ENCODE results near the gene CEBPA. TPM values are rescaled to one million over a fixed set of nuclear protein-coding genes. Genes with fewer than 3 reads are reported as not detected.

The CEBPA gene
- total and polyA plus RNA-seq, 10 of the 15 experiments (the other 5 are each of a cell fraction or from before 2014, with no cell fraction given): 0.04 to 0.36 (median 0.13) TPM; not detected in 4

DNA sequence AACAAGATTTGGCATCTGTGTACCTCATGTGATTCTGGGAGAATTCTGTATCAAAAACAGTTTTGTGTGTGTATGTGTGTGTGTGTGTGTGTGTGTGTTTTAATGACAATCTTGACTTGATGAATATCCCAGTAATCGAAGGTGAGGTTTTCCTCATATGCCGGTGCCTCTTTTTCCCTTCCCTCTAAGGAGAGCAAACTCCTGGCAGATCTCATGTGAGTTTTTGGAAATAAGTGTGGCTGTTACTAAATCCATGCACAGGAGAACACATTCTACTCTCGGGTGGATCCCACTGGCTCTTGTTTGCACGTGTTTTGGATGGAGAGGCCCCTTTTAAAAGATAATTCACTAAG, 42.2 kb upstream of the CEBPA start:
- H3K4me2 ChIP-seq (ENCODE audit: control insufficient read depth, insufficient read depth): no peak overlapping the region
- ATAC-seq: no peak
- no peaks in the 10 kb centered on the region for H3K27me3 ChIP-seq (replicated peaks in 1 of 2; ENCODE audit: control insufficient read depth in 2 of 2, insufficient read depth in 2 of 2, low read length in 1 of 2)
- 38% methylated on average over 4 of the region's 4 CpGs for WGBS (ENCODE audit: insufficient coverage, insufficient replicate concordance, low lambda C conversion rate, missing lambda C conversion rate)
- no peak for DNase-seq (ENCODE audit: low read depth, low spot score)
- H3K36me3 ChIP-seq (ENCODE audit: control insufficient read depth in 2 of 2, insufficient read depth in 2 of 2, low read length in 1 of 2): no peaks in the 10 kb centered on the region
- in situ Hi-C loops (cut with MboI) (no loop called here), intact Hi-C loops (cut with micrococcal nuclease; ENCODE audit: unreplicated experiment) (no loop called here)
- ChIA-PET CTCF (interaction anchor here (1.0 kb wide), 1 partner anchor 34 kb away, joined by 3 read pairs; no protein-coding TSS in a partner anchor), SMC1A (ENCODE audit: uncharacterized antibody, unreplicated experiment) (no interaction called here), POLR2A (no interaction called here), RAD21 (ENCODE audit: unreplicated experiment) (no interaction called here)
- no peak overlapping the region for H2AFZ ChIP-seq (ENCODE audit: control insufficient read depth, low read depth, low read length)
- no peak for TF ChIP-seq CREM (IDR thresholded peaks at IDR 0.05; ENCODE audit: low read depth)
- TF ChIP-seq PBX3 (IDR thresholded peaks at IDR 0.05; ENCODE audit: insufficient replicate concordance, low read depth, low read length): no peak
- TF ChIP-seq ESRRA (IDR thresholded peaks at IDR 0.05; ENCODE audit: low read length): no peak
- TF ChIP-seq ZNF217 (IDR thresholded peaks at IDR 0.05): no peak
- TF ChIP-seq MAX (IDR thresholded peaks at IDR 0.05; ENCODE audit: low read depth, low read length): no peak
- no peak for TF ChIP-seq ZBED1 (IDR thresholded peaks at IDR 0.05; ENCODE audit: borderline replicate concordance)
- no peak for TF ChIP-seq HDGF (IDR thresholded peaks at IDR 0.05)
- no peak for TF ChIP-seq ASH2L (IDR thresholded peaks at IDR 0.05; ENCODE audit: borderline replicate concordance, low read depth)
- TF ChIP-seq RBBP5 (conservative IDR thresholded peaks at IDR 0.05): no peak
- TF ChIP-seq ZNF592 (IDR thresholded peaks at IDR 0.05): no peak
- no peak for TF ChIP-seq RELB (IDR thresholded peaks at IDR 0.05; ENCODE audit: low read depth)
- no peak for TF ChIP-seq ZNF274 (IDR thresholded peaks at IDR 0.05; ENCODE audit: insufficient read depth, insufficient read length)
- no peak for TF ChIP-seq KLF5 (IDR thresholded peaks at IDR 0.05; ENCODE audit: partially characterized antibody)
- no peak for TF ChIP-seq ZNF622 (IDR thresholded peaks at IDR 0.05)
- no peaks in the 10 kb centered on the region for H3K9me3 ChIP-seq (replicated peaks; ENCODE audit: control insufficient read depth, insufficient read depth, low read length)
- H3K79me2 ChIP-seq (ENCODE audit: control insufficient read depth, insufficient read depth, low read length): no peaks in the 10 kb centered on the region
- FAIRE-seq: no peak
- H3K4me3 ChIP-seq: no peak overlapping the region
- H3K9ac ChIP-seq (ENCODE audit: control insufficient read depth, insufficient read depth, low read length): no peak overlapping the region
- no peaks in the 10 kb centered on the region for H4K20me1 ChIP-seq (ENCODE audit: control insufficient read depth, insufficient read depth)
- H3K27ac ChIP-seq (ENCODE audit: control insufficient read depth, insufficient read depth): no peak overlapping the region
- H3K4me1 ChIP-seq (ENCODE audit: control insufficient read depth, insufficient read depth, low read length): no peaks in the 10 kb centered on the region
- BruUV-seq (replicated peaks): no TSS peak

Measured in GM12878 (cell line).